ENCODE data around the gene EVPL.
"Not testable (repeated sequence)": the region's sequence is repeated elsewhere in the genome, so short reads cannot be mapped to it uniquely, and the experiment has no call there.

The EVPL gene

DNA sequence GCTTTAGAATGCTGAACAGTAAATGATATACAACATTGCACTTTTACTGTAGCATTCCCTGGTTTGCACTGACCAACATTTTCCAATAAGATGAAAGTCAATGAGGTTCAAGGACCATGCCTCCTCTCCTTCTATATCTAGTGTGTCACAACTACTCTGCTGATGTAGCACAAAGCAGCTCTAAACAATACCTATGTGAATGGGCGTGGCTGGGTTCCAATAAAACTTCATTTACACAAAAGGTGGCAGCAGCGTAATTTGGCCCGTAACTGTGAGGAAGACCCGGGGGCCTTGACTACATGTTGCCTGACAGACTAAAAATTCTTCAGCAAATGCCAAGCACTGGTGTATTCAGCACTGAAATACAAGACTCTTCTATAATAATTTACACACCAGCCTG, 38.7 kb upstream of the EVPL start:
- Histone ChIP-seq H3K27me3 (ENCODE audit: control insufficient read depth in 1 of 2, insufficient read depth in 1 of 2, low read length in 2 of 2) (no peaks in the 10 kb centered on the region), H3K27ac (ENCODE audit: low read length, poor library complexity, severe bottlenecking) (no peak overlapping the region), H3K36me3 (ENCODE audit: control insufficient read depth in 1 of 2, insufficient read depth in 2 of 2, low read depth in 1 of 2, low read length in 2 of 2) (peaks cover 58 to 73% of the 10 kb centered on the region in 2 experiments), H3K23ac (ENCODE audit: low read length in 2 of 2) (no peak overlapping the region), H3K4me1 (ENCODE audit: control insufficient read depth, insufficient read depth, low read depth, low read length) (peaks cover 2% of the 10 kb centered on the region), H2BK15ac (ENCODE audit: low read depth, poor library complexity, severe bottlenecking) (no peak overlapping the region), H2BK120ac (ENCODE audit: low read depth, low read length) (no peak overlapping the region), H3K9me3 (ENCODE audit: control insufficient read depth, low read length) (no peaks in the 10 kb centered on the region), H3K18ac (ENCODE audit: low read depth in 1 of 2, low read length in 2 of 2) (no peak overlapping the region), H3K4me3 (ENCODE audit: insufficient read depth in 1 of 2, low read depth in 1 of 2, low read length in 2 of 2) (no peak overlapping the region), H2BK12ac (ENCODE audit: low read length in 2 of 2) (no peak overlapping the region), H3K4ac (ENCODE audit: low read depth in 1 of 2, low read length in 2 of 2) (no peak overlapping the region), H4K8ac (ENCODE audit: low read length) (no peak overlapping the region), H3K9ac (ENCODE audit: low read length) (no peak overlapping the region), H2AFZ (ENCODE audit: low read depth, low read length) (no peak overlapping the region), H4K91ac (ENCODE audit: low read length) (no peak overlapping the region), H2AK5ac (ENCODE audit: low read length, severe bottlenecking) (no peak overlapping the region), H3K79me1 (replicated peaks; ENCODE audit: low read length, poor library complexity, severe bottlenecking) (peaks cover 29% of the 10 kb centered on the region), H3K14ac (ENCODE audit: low read length in 2 of 2) (no peak overlapping the region), H2BK5ac (ENCODE audit: low read depth, low read length, poor library complexity, severe bottlenecking) (no peak overlapping the region), H3K4me2 (ENCODE audit: low read length, poor library complexity, severe bottlenecking) (no peak overlapping the region)
- WGBS: 95% methylated on average over 4 of the region's 4 CpGs
- no peak for DNase-seq

- H2AFZ ChIP-seq (ENCODE audit: low read depth, low read length): no peak overlapping the region
- H4K8ac ChIP-seq (ENCODE audit: low read length): no peak overlapping the region
- no peak overlapping the region for H4K91ac ChIP-seq (ENCODE audit: low read length)
- WGBS: 98% methylated on average over 15 of the region's 15 CpGs
- H3K4me3 ChIP-seq (ENCODE audit: insufficient read depth in 1 of 2, low read depth in 1 of 2, low read length in 2 of 2): no peak overlapping the region
- H3K23ac ChIP-seq (ENCODE audit: low read length in 2 of 2): no peak overlapping the region
- no peak for DNase-seq
- H2BK12ac ChIP-seq (ENCODE audit: low read length in 2 of 2): no peak overlapping the region
- H3K27ac ChIP-seq (ENCODE audit: low read length, poor library complexity, severe bottlenecking): no peak overlapping the region
- H3K36me3 ChIP-seq (ENCODE audit: control insufficient read depth in 1 of 2, insufficient read depth in 2 of 2, low read depth in 1 of 2, low read length in 2 of 2): peaks cover 65 to 87% of the 10 kb centered on the region in 2 experiments
- no peak overlapping the region for H3K18ac ChIP-seq (ENCODE audit: low read depth in 1 of 2, low read length in 2 of 2)
- H2BK15ac ChIP-seq (ENCODE audit: low read depth, poor library complexity, severe bottlenecking): no peak overlapping the region
- no peak overlapping the region for H3K4ac ChIP-seq (ENCODE audit: low read depth in 1 of 2, low read length in 2 of 2)
- no peak overlapping the region for H3K14ac ChIP-seq (ENCODE audit: low read length in 2 of 2)
- H2BK120ac ChIP-seq (ENCODE audit: low read depth, low read length): no peak overlapping the region
- no peak overlapping the region for H3K9ac ChIP-seq (ENCODE audit: low read length)
- peaks cover 34% of the 10 kb centered on the region for H3K79me1 ChIP-seq (replicated peaks; ENCODE audit: low read length, poor library complexity, severe bottlenecking)
- H2AK5ac ChIP-seq (ENCODE audit: low read length, severe bottlenecking): no peak overlapping the region
- H3K4me1 ChIP-seq (ENCODE audit: control insufficient read depth, insufficient read depth, low read depth, low read length): no peaks in the 10 kb centered on the region
- no peak overlapping the region for H2BK5ac ChIP-seq (ENCODE audit: low read depth, low read length, poor library complexity, severe bottlenecking)
- no peak overlapping the region for H3K4me2 ChIP-seq (ENCODE audit: low read length, poor library complexity, severe bottlenecking)
- no peaks in the 10 kb centered on the region for H3K9me3 ChIP-seq (ENCODE audit: control insufficient read depth, low read length)
- H3K27me3 ChIP-seq (ENCODE audit: control insufficient read depth in 1 of 2, insufficient read depth in 1 of 2, low read length in 2 of 2): no peaks in the 10 kb centered on the region
These were observed 36.9 kb upstream of the EVPL start for GRCh38 chr17:76063875-76064546.

- 97% methylated on average over 5 of the region's 6 CpGs for WGBS
- H3K4me1 ChIP-seq (ENCODE audit: control insufficient read depth, insufficient read depth, low read depth, low read length): not testable (repeated sequence)
These were observed 31.2 kb upstream of the EVPL start for GRCh38 chr17:76058264-76058663.

DNA sequence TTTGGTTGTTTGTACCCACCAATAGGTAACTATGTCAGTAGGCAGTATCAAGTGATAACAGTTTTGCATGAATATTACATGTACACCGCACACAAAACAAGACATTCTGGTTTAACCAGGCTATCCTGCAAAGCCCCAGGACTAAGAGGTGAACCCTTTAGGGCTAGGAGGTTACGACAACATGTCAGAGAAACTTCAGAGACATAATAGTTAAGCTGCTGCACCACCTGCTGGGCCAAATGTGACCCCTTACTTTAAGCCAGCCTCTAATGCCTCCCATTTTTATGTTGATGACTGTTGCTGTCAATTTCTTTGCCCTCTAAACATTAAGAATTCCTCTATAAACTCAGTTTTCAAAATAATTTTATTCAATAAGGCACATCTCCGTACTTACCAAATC, 29.8 kb upstream of the EVPL start:
- Histone ChIP-seq H2BK15ac (ENCODE audit: low read depth, poor library complexity, severe bottlenecking) (no peak overlapping the region), H2AK5ac (ENCODE audit: low read length, severe bottlenecking) (no peak overlapping the region), H3K4me2 (ENCODE audit: low read length, poor library complexity, severe bottlenecking) (no peak overlapping the region), H2AFZ (ENCODE audit: low read depth, low read length) (no peak overlapping the region), H3K36me3 (ENCODE audit: control insufficient read depth in 1 of 2, insufficient read depth in 2 of 2, low read depth in 1 of 2, low read length in 2 of 2) (peaks cover 62 to 88% of the 10 kb centered on the region in 2 experiments), H3K4me1 (ENCODE audit: control insufficient read depth, insufficient read depth, low read depth, low read length) (peaks cover 8% of the 10 kb centered on the region), H3K79me1 (replicated peaks; ENCODE audit: low read length, poor library complexity, severe bottlenecking) (peaks cover 19% of the 10 kb centered on the region), H2BK120ac (ENCODE audit: low read depth, low read length) (no peak overlapping the region), H4K91ac (ENCODE audit: low read length) (no peak overlapping the region), H2BK5ac (ENCODE audit: low read depth, low read length, poor library complexity, severe bottlenecking) (no peak overlapping the region), H4K8ac (ENCODE audit: low read length) (no peak overlapping the region), H3K9me3 (ENCODE audit: control insufficient read depth, low read length) (peaks cover 3% of the 10 kb centered on the region), H3K9ac (ENCODE audit: low read length) (no peak overlapping the region), H3K18ac (ENCODE audit: low read depth in 1 of 2, low read length in 2 of 2) (no peak overlapping the region), H3K27me3 (ENCODE audit: control insufficient read depth in 1 of 2, insufficient read depth in 1 of 2, low read length in 2 of 2) (no peaks in the 10 kb centered on the region), H3K4ac (ENCODE audit: low read depth in 1 of 2, low read length in 2 of 2) (no peak overlapping the region), H3K27ac (ENCODE audit: low read length, poor library complexity, severe bottlenecking) (no peak overlapping the region), H2BK12ac (ENCODE audit: low read length in 2 of 2) (no peak overlapping the region), H3K14ac (ENCODE audit: low read length in 2 of 2) (no peak overlapping the region), H3K4me3 (ENCODE audit: insufficient read depth in 1 of 2, low read depth in 1 of 2, low read length in 2 of 2) (no peak overlapping the region), H3K23ac (ENCODE audit: low read length in 2 of 2) (no peak overlapping the region)
- no peak for DNase-seq
- 99% methylated on average over 3 of the region's 3 CpGs for WGBS

More at GRCh38 chr17:76058264-76058663, 31.2 kb upstream of the EVPL start:
- H3K4me3 ChIP-seq (ENCODE audit: insufficient read depth in 1 of 2, low read depth in 1 of 2, low read length in 2 of 2); H2AFZ ChIP-seq (ENCODE audit: low read depth, low read length); H4K8ac ChIP-seq (ENCODE audit: low read length); H4K91ac ChIP-seq (ENCODE audit: low read length); H2BK12ac ChIP-seq (ENCODE audit: low read length in 2 of 2); H3K18ac ChIP-seq (ENCODE audit: low read depth in 1 of 2, low read length in 2 of 2); H3K23ac ChIP-seq (ENCODE audit: low read length in 2 of 2); H3K4me2 ChIP-seq (ENCODE audit: low read length, poor library complexity, severe bottlenecking); H3K27ac ChIP-seq (ENCODE audit: low read length, poor library complexity, severe bottlenecking); H3K9me3 ChIP-seq (ENCODE audit: control insufficient read depth, low read length); H2BK5ac ChIP-seq (ENCODE audit: low read depth, low read length, poor library complexity, severe bottlenecking); H3K14ac ChIP-seq (ENCODE audit: low read length in 2 of 2); H2BK120ac ChIP-seq (ENCODE audit: low read depth, low read length); DNase-seq; H3K27me3 ChIP-seq (ENCODE audit: control insufficient read depth in 1 of 2, insufficient read depth in 1 of 2, low read length in 2 of 2); H3K9ac ChIP-seq (ENCODE audit: low read length); H3K4ac ChIP-seq (ENCODE audit: low read depth in 1 of 2, low read length in 2 of 2); H2AK5ac ChIP-seq (ENCODE audit: low read length, severe bottlenecking); H2BK15ac ChIP-seq (ENCODE audit: low read depth, poor library complexity, severe bottlenecking): not testable (repeated sequence)
- peaks cover 20% of the 10 kb centered on the region for H3K79me1 ChIP-seq (replicated peaks; ENCODE audit: low read length, poor library complexity, severe bottlenecking)
- H3K36me3 ChIP-seq (ENCODE audit: control insufficient read depth in 1 of 2, insufficient read depth in 2 of 2, low read depth in 1 of 2, low read length in 2 of 2): peaks cover 63 to 88% of the 10 kb centered on the region in 2 experiments

Measured in mesenchymal stem cell (in vitro differentiated cells and primary cell).